Ovary (tissue), 3 donors: ENCODE measurements around the gene PDE7B.

ENCODE experiments used
- CTCF ChIP-seq, 3 donors: fragments of 450-650 bp in 2 of 3; fragments of 200-600 bp in 1 of 3; IDR thresholded peaks; one replicate each; pipeline versions ENCODE4 v1.5.1 to v1.8.0; 2016 to 2022; ENCODE audit warnings: antibody characterized with exemption in 3 of 3, mild to moderate bottlenecking in 1 of 3
- EP300 ChIP-seq: sonication (generic); formaldehyde crosslinking; IDR thresholded peaks from one replicate; pipeline ENCODE4 v1.6.1; 2017; ENCODE audit warnings: antibody characterized with exemption
- POLR2A ChIP-seq: fragments of 450-650 bp; IDR thresholded peaks from one replicate; pipeline ENCODE4 v1.6.1; 2017; ENCODE audit warnings: antibody characterized with exemption, mild to moderate bottlenecking, moderate library complexity
- donor health status: DM: no; HTN: no; CAD: no.

DNA sequence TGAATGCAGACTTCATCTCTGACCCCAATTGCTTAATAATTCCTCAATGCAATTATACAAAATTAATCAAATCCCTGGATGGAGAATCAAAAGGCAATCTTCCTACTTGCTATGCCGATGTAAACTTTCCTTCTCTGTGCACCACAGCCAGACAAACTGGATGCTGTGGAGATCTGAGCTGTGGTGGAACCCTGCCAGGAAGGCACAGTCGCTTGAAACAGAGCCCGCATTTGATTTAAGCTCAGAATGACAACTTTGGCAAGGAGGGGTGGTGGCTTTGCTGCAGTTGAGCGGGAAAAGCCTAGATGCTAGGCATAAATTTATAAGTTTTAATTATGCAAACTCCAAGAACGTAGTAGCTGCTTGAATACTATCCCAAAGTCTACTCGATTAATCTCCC, 207.8 kb downstream of the PDE7B start:
- TF ChIP-seq CTCF (IDR thresholded peaks at IDR 0.05) (no peak), POLR2A (no peak), EP300 (no peak)
